ENCODE data around the gene NME5.
A peak's percentile ranks its signal among the peaks of the same experiment; 100 is the strongest.

NME5 gene

GRCh38 chr5:138129347-138129746 lies 9.9 kb downstream of the NME5 start:
- DNase-seq: no peak

- no peak for DNase-seq
Observed at GRCh38 chr5:138128334-138128733, 10.9 kb downstream of the NME5 start.

GRCh38 chr5:138115254-138115653 lies 24.0 kb downstream of the NME5 start:
- no peak for DNase-seq

GRCh38 chr5:138111937-138112336 lies 27.3 kb downstream of the NME5 start:
- no peak for DNase-seq

GRCh38 chr5:138111181-138111580 lies 28.0 kb downstream of the NME5 start:
- DNase-seq: no peak

GRCh38 chr5:138110266-138110963 lies 28.8 kb downstream of the NME5 start:
- DNase-seq: no peak

- DNase-seq: no peak
Observed at GRCh38 chr5:138109463-138110265, 29.6 kb downstream of the NME5 start.

- no peak for DNase-seq
Observed at GRCh38 chr5:138107213-138107612, 32.0 kb downstream of the NME5 start.

GRCh38 chr5:138105709-138106108 lies 33.5 kb downstream of the NME5 start:
- DNase-seq: no peak

GRCh38 chr5:138103319-138103637 lies 36.0 kb downstream of the NME5 start:
- DNase-seq: no peak

GRCh38 chr5:138102454-138103318 lies 36.5 kb downstream of the NME5 start:
- DNase-seq: no peak

GRCh38 chr5:138096997-138097828 lies 42.0 kb downstream of the NME5 start:
- no peak for DNase-seq

- no peak for DNase-seq
Observed at GRCh38 chr5:138096363-138096762, 42.9 kb downstream of the NME5 start.

- DNase-seq: no peak
Observed at GRCh38 chr5:138095100-138095907, 43.9 kb downstream of the NME5 start.

- DNase-seq: no peak
Observed at GRCh38 chr5:138093036-138093435, 46.2 kb downstream of the NME5 start.

GRCh38 chr5:138092301-138092700 lies 46.9 kb downstream of the NME5 start:
- DNase-seq: no peak

GRCh38 chr5:138091685-138092084 lies 47.5 kb downstream of the NME5 start:
- DNase-seq: no peak

- DNase-seq: no peak
Observed at GRCh38 chr5:138083702-138084101, 55.5 kb downstream of the NME5 start, which contains the start of gene WNT8A. Gene WNT8A (plus strand): TSS chr5:138084033. CDS start chr5:138084128, 95 bp downstream.

- no peak for DNase-seq
Observed at GRCh38 chr5:138082033-138082432, 57.2 kb downstream of the NME5 start.

GRCh38 chr5:138078006-138078643 lies 61.1 kb downstream of the NME5 start:
- DNase-seq: no peak

GRCh38 chr5:138077064-138077696 lies 62.0 kb downstream of the NME5 start:
- DNase-seq: peak; percentile 19
